ENCODE measurements around the gene GULP1.

The GULP1 gene

DNA sequence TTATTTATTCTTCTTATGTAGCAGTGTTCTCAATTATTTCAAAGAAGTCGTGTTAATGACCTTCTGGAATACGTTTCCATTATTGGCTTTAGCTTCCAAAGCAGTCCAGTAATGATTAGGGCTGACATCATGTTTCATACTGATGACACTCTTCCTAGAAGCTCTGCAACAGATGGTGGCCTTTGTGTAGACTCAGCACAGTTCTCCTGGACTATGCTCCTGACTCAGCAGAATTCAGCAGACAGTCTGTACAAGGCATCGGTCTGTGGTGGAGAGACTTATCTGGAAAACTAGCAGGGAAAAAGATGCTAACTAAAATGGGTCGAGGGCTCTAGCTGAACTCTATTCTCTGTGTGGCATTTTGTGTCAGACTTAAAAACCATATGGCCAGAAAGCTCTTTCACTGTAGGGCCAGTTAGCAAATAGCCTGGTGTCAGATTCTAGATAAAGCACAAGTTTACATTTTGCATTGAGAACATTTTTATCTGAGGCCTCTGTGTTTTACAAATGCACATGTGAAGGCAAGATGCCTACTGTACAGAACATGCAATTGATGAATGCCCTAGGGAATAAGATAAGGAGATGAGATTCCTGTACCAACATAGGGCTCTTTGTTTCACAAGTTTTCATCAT, 35.1 kb downstream of the GULP1 start:
- DNase-seq: no peak

- no peak for DNase-seq
Measured at GRCh38 chr2:188327518-188328213, 36.0 kb downstream of the GULP1 start.

GRCh38 chr2:188328419-188328818, 36.7 kb downstream of the GULP1 start:
- no peak for DNase-seq

GRCh38 chr2:188330316-188331053, 38.8 kb downstream of the GULP1 start:
- DNase-seq: no peak

- no peak for DNase-seq
Measured at GRCh38 chr2:188332619-188333018, 40.9 kb downstream of the GULP1 start.

- no peak for DNase-seq
Measured at GRCh38 chr2:188333751-188334524, 42.3 kb downstream of the GULP1 start.

DNA sequence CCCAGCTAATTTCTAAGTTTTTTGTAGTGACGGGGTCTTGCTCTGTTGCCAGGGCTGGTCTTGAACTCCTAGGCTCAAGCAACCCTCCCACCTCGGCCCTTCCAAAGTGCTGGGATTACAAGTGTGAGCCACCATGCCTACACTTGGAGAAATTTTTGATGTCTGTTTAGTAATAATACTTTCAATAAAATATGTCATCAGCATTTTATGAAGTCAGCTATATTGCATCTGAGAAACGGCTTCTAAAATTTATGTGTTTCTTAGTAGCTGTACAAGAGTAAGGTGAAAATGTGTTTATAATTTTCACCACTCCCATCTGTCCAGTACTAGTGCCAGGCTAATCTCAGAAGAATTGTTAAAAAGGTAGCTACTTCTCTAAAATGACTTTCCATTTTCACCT, 46.8 kb downstream of the GULP1 start:
- DNase-seq: no peak

GRCh38 chr2:188340257-188340656, 48.6 kb downstream of the GULP1 start:
- no peak for DNase-seq

- DNase-seq: no peak
Measured at GRCh38 chr2:188345020-188345419, 53.3 kb downstream of the GULP1 start.

GRCh38 chr2:188345426-188345825, 53.8 kb downstream of the GULP1 start:
- no peak for DNase-seq

GRCh38 chr2:188345831-188346458, 54.3 kb downstream of the GULP1 start:
- DNase-seq: no peak

- DNase-seq: no peak
Measured at GRCh38 chr2:188349019-188349418, 57.3 kb downstream of the GULP1 start.

DNA sequence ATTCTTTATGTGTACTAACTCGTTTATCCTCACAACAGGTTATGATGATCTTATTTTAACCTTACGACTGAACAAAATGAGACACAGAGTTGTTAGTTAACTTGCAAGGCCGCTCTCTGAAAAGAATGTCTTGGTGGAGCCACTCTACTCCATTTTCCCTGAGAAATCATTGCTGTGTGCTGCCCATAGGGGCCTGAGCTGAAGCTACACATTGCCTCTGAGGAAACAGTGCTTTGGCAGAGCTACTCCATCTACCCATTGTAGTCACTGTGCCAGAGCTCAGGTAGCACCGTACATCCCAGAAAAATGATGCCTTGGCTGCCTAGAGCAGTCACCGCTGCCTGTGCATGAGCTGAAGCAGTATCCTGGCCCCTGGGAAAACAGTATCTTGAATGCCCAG, 61.6 kb downstream of the GULP1 start:
- DNase-seq: no peak

DNA sequence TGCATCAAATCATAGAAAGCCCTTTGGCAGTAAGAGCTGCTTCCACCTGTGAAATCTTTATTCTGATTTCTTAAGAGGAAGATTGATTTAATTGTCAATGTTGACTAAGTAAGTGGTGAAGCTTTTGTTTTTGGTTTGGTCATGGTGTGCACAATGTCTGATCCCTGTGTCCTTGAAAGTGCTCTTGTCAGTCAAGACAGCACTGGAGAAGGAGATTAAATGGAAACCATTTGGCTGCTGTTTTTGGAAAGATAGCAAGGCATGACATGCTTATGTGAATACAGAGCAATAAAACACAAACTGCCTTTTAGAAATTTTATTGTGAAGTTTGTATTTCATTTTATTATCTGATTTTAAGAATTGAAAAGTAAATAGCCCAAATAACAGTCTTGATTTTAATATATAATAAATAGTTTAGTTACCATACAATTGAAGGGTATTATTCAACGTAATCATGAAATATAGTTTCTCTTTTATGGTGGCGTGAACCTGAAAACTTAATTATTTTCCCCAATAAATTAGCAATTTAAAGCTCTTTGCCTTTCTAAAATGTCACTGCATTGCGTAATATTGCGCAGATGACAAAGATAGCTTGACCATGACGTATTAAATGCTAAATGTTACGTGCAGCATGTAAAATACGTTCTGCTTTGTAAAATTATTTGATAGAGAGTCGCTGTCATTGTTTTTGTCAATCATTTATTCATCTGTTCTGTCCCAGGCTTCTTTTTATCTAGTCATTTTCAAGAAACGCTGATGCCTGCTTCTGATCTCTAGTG, 69.0 kb downstream of the GULP1 start:
- no peak for DNase-seq

GRCh38 chr2:188364033-188364630, 72.5 kb downstream of the GULP1 start:
- DNase-seq: no peak

- DNase-seq: no peak
Measured at GRCh38 chr2:188365058-188365641, 73.5 kb downstream of the GULP1 start.

DNA sequence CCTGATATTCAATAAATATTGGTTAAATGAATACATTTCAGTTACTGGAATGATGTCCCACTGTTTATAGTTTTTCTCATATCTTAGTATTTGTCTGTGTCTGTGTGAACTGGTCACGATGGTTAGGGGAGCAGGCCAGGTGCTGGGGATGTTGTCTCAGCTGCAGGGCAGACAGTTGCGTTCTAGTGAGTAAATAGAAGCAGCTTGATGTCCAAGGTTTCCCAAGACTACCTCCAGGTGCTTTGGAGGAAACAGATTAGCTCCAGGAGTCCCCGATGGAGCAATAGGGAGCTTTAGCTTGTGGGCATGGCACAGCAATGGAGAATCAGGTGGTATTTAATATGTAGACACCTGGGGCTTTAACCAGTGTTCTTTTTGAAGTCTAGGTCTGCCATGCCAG, 75.5 kb downstream of the GULP1 start:
- DNase-seq: no peak

- no peak for DNase-seq
Measured at GRCh38 chr2:188369365-188369764, 77.7 kb downstream of the GULP1 start.

DNA sequence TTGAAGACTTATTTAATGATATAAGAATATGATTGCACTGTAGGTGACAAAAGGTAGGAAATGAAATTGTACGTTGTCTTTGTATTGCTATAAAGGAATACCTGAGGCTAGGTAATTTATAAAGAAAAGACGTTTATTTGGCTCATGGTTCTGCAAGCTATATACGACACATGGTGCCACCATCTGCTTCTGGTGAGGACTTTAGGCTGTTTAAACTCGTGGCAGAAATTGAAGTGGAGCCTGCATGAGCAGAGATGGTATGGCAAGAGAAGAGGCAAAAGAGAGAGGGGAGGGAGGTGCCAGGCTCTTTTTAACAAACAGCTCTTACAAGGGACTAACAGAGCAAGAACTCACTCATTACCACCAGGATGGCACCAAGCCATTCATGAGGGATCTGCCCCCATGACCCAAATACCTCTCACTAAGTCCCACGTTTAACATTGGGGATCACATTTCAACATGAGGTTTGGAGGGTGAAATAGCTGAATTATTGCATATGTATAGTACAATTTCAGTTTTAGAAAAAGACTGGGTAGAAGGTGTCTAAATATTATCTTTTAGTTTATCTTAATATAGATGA, 86.8 kb downstream of the GULP1 start:
- DNase-seq: no peak

GRCh38 chr2:188379748-188380147, 88.1 kb downstream of the GULP1 start:
- no peak for DNase-seq

- no peak for DNase-seq
Measured at GRCh38 chr2:188380280-188380679, 88.6 kb downstream of the GULP1 start.

All from CD4-positive, alpha-beta T cell treated with Interleukin-6 for 4 hours (primary cell).